Large intestine (tissue), 1 donor: Measurements from ENCODE around the gene MUC15. TPM values are rescaled to one million over a fixed set of nuclear protein-coding genes. Genes with fewer than 3 reads are reported as not detected.

ENCODE experiments used
- polyA plus RNA-seq: library from polyadenylated mRNA; unstranded; fragments of 120-200 nt; gene quantifications from one replicate; pipeline ENCODE4 v1.2.1, GENCODE V29; 2013

MUC15 gene
- polyA plus RNA-seq, 1 donor: not detected

Other genes starting within 250 kb of the MUC15 start
- gene ANO3, start 240.1 kb downstream of the MUC15 start, polyA plus RNA-seq: 0.33 TPM
- 205 TPM for gene SLC5A12, start 149.8 kb upstream of the MUC15 start, polyA plus RNA-seq